SH-SY5Y (cell line): ENCODE data around the gene RAPGEF1.

ENCODE experiments used
- GATA2 ChIP-seq: IDR thresholded peaks from 2 replicates; pipeline ENCODE4 v1.6.1; 2011; ENCODE audit warnings: mild to moderate bottlenecking, low read depth, low read length
- GATA3 ChIP-seq: IDR thresholded peaks from 2 replicates; pipeline ENCODE4 v1.6.1; 2011; ENCODE audit warnings: low read depth, mild to moderate bottlenecking, low read length, moderate library complexity

GRCh38 chr9:131627648-131628458, 112.0 kb downstream of the RAPGEF1 start:
- TF ChIP-seq GATA3: no peak
- TF ChIP-seq GATA2: no peak
